ENCODE results near the gene CHID1.

The CHID1 gene

GRCh38 chr11:889687-890475 is 20.7 kb downstream of the CHID1 start:
- no peaks in the 10 kb centered on the region for H3K27me3 Mint-ChIP-seq (ENCODE audit: low read depth)
- H3K4me3 Mint-ChIP-seq: no peak overlapping the region
- H3K27ac Mint-ChIP-seq: no peak overlapping the region
- H3K9me3 Mint-ChIP-seq: no peaks in the 10 kb centered on the region
- H3K4me1 Mint-ChIP-seq (ENCODE audit: low read depth): no peaks in the 10 kb centered on the region
- peaks cover 3% of the 10 kb centered on the region for H3K36me3 Mint-ChIP-seq (ENCODE audit: low read depth)

DNA sequence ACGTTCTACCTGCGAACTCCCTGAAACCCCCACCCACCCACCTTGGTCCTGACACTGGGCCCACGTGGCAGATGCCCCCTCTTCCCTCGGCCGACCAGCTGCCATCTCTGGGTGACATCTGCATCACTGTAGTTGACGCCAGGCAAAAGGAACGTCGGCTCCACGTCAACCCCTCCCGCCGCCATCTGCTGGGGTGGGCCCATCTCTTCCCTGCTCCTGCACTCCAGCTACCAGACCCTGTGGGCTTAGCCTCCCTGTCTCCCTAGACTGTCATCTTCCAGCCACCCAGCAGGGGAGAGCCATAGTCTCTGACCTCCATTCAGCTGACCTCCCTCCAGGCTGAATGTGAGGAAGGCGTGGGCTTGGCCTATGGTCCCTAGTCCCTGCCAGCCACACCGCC is 21.4 kb downstream of the CHID1 start:
- H3K36me3 Mint-ChIP-seq (ENCODE audit: low read depth): peaks cover 3% of the 10 kb centered on the region
- H3K27me3 Mint-ChIP-seq (ENCODE audit: low read depth): no peaks in the 10 kb centered on the region
- no peak overlapping the region for H3K27ac Mint-ChIP-seq
- no peak overlapping the region for H3K4me3 Mint-ChIP-seq
- no peaks in the 10 kb centered on the region for H3K9me3 Mint-ChIP-seq
- no peaks in the 10 kb centered on the region for H3K4me1 Mint-ChIP-seq (ENCODE audit: low read depth)

DNA sequence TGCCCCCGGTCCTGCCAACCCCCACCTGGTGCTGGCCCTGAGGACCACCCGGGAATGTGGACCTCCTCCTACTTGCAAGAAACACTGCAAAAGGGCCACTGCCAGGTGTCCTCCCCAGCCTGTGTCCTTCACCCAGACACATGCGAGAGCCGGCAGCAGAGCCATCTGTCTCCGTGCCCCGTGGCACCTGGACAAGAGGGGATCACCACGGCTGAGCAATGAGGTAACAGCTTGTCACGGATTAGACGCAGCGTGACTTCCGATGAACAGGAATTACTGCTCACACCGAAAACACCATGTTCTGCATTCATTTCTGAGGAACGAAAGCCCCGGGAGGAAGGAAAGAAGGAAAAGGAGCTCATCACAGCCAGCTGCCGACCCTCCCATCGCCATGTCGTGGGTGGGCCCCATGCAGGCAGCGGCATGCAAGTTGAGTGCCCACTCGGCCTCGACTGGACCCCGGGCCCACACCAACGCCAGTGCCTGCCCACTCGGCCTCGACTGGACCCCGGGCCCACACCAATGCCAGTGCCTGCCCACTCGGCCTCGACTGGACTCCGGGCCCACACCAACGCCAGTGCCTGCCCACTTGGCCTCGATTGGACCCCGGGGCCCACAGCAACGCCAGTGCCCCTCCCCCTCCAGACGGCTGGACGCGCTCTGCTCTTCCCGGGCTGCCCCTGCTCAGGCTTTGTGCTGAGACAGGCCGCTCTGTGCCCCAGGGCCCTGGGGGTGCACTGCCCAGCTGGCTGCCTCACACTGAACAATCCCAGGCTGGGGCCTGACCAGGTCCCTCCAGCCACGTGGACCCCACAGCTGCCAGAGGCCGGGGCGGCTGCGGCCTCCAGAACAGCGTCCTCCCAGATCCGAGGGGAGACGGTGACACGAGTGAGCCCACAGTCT is 22.0 kb downstream of the CHID1 start:
- Mint-ChIP-seq H3K27ac (no peak overlapping the region), H3K36me3 (ENCODE audit: low read depth) (peaks cover 3% of the 10 kb centered on the region), H3K4me3 (no peak overlapping the region), H3K9me3 (no peaks in the 10 kb centered on the region), H3K4me1 (ENCODE audit: low read depth) (no peaks in the 10 kb centered on the region), H3K27me3 (ENCODE audit: low read depth) (no peaks in the 10 kb centered on the region)

- Mint-ChIP-seq H3K36me3 (ENCODE audit: low read depth) (peaks cover 3% of the 10 kb centered on the region), H3K27me3 (ENCODE audit: low read depth) (no peaks in the 10 kb centered on the region), H3K4me3 (no peak overlapping the region), H3K4me1 (ENCODE audit: low read depth) (peaks cover under 1% of the 10 kb centered on the region), H3K27ac (no peak overlapping the region), H3K9me3 (no peaks in the 10 kb centered on the region)
These were observed 23.0 kb downstream of the CHID1 start for GRCh38 chr11:887589-887988.

DNA sequence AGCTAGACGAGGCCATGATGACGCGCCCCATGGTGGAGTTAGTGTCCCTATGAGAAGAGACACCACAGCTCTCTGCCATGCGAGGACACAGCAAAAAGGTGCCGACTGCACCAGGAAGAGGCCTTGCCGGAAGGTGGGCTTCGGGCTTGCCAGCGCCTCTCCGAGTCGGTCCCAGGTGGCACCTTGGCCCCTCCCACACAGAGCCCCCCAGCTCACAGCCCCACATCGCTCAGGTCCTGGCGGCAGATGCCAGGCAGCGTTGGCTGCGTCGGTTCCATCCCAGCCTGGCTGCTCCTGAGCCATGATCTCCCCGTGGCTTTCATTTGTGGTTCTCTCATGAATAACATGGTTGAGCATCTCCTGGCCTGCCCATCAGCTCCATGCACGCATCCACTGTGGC is 24.0 kb downstream of the CHID1 start:
- no peaks in the 10 kb centered on the region for H3K9me3 Mint-ChIP-seq
- H3K36me3 Mint-ChIP-seq (ENCODE audit: low read depth): peaks cover 3% of the 10 kb centered on the region
- no peak overlapping the region for H3K27ac Mint-ChIP-seq
- peaks cover 4% of the 10 kb centered on the region for H3K4me1 Mint-ChIP-seq (ENCODE audit: low read depth)
- H3K27me3 Mint-ChIP-seq (ENCODE audit: low read depth): no peaks in the 10 kb centered on the region
- H3K4me3 Mint-ChIP-seq: no peak overlapping the region

- Mint-ChIP-seq H3K4me1 (ENCODE audit: low read depth) (peaks cover 4% of the 10 kb centered on the region), H3K27ac (no peak overlapping the region)
These were observed 26.0 kb downstream of the CHID1 start for GRCh38 chr11:884578-885070.

DNA sequence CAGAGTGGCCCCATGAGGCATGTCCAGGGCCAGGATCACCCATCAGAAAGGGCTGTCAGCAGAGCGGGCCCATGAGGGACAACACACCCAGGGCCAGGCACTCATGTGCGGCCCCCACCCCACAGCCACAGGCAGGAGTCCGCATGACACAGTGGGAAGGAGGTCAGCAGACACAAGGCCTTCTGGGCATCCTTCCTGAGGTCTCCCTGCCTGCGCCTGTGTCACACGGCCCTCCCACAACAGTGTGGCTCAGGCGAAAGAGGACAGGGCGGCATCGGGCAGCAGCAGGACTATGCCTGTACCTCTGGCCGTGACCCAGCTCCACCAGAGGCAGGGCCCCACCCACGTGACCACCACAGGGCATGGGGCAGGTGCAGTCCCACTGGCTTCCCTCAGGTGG is 27.1 kb downstream of the CHID1 start:
- H3K27ac Mint-ChIP-seq: no peak overlapping the region
- H3K4me3 Mint-ChIP-seq: no peak overlapping the region
- no peaks in the 10 kb centered on the region for H3K27me3 Mint-ChIP-seq (ENCODE audit: low read depth)
- peaks cover 4% of the 10 kb centered on the region for H3K4me1 Mint-ChIP-seq (ENCODE audit: low read depth)
- H3K36me3 Mint-ChIP-seq (ENCODE audit: low read depth): peaks cover 5% of the 10 kb centered on the region
- H3K9me3 Mint-ChIP-seq: no peaks in the 10 kb centered on the region

More at GRCh38 chr11:884578-885070, 26.0 kb downstream of the CHID1 start:
- H3K9me3 Mint-ChIP-seq: no peaks in the 10 kb centered on the region
- H3K36me3 Mint-ChIP-seq (ENCODE audit: low read depth): peaks cover 3% of the 10 kb centered on the region
- H3K27me3 Mint-ChIP-seq (ENCODE audit: low read depth): no peaks in the 10 kb centered on the region
- no peak overlapping the region for H3K4me3 Mint-ChIP-seq

DNA sequence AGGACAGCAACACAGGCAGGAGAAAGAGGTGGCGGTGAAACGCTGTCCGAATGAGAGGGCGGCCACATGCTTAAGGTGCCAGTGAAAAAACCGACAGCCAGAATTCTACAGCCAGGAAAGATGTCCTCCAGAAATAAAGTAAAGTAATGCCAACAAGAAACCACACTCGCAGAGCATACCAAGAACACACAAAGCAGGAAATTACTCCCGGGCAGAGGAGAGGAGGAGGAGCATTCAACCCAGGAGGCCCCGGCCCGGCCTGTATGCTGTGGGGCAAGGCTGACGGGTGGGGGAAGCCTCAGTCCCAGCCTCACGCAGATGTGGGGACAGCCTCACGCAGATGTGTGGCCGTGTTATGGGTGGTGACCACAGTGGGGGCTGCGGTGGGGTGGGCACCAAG is 28.0 kb downstream of the CHID1 start:
- no peaks in the 10 kb centered on the region for H3K27me3 Mint-ChIP-seq (ENCODE audit: low read depth)
- no peak overlapping the region for H3K4me3 Mint-ChIP-seq
- peaks cover 5% of the 10 kb centered on the region for H3K36me3 Mint-ChIP-seq (ENCODE audit: low read depth)
- peaks cover 4% of the 10 kb centered on the region for H3K4me1 Mint-ChIP-seq (ENCODE audit: low read depth)
- no peak overlapping the region for H3K27ac Mint-ChIP-seq
- H3K9me3 Mint-ChIP-seq: no peaks in the 10 kb centered on the region

DNA sequence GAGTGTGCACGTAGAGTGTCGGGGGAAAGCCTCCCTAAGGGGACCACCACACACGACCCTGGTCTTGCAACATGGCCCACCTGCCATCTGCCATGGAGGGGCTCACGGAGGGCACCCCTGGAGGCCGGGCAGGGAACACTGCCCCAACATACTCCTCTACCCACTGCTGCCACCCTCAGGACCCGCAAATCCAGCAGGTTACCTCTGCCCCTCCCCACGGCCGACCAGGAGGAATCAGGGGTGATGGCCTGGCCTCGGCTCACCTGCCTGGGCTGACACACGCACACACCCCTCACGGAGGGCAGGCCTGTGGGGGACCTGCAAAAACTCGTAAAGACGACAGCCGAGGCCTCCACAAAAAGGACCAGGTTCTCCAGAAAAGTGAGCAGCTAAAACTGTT is 30.2 kb downstream of the CHID1 start:
- no peaks in the 10 kb centered on the region for H3K9me3 Mint-ChIP-seq

DNA sequence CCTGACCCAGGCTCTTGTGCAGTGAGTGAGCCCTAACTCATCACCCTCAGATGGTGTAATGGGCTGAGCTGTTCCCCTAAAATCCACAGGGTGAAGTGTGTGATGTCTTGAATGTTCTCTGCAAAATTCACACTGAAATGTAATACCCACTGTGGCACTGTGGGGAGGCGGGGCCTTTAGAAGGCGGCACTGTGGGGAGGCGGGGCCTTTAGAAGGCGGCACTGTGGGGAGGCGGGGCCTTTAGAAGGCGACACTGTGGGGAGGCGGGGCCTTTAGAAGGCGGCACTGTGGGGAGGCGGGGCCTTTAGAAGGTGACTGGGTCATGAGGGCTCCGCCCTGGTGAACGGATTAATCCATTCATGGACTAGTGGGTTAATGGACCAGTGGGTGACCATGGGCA is 33.0 kb downstream of the CHID1 start:
- H3K27me3 Mint-ChIP-seq (ENCODE audit: low read depth): no peaks in the 10 kb centered on the region
- H3K9me3 Mint-ChIP-seq: no peaks in the 10 kb centered on the region
- H3K36me3 Mint-ChIP-seq (ENCODE audit: low read depth): peaks cover 3% of the 10 kb centered on the region
- no peak overlapping the region for H3K27ac Mint-ChIP-seq
- H3K4me3 Mint-ChIP-seq: no peak overlapping the region
- H3K4me1 Mint-ChIP-seq (ENCODE audit: low read depth): peaks cover 3% of the 10 kb centered on the region

More for the DNA sequence above, 30.2 kb downstream of the CHID1 start:
- Mint-ChIP-seq H3K27ac (no peak overlapping the region), H3K4me1 (ENCODE audit: low read depth) (peaks cover 4% of the 10 kb centered on the region), H3K4me3 (no peak overlapping the region), H3K36me3 (ENCODE audit: low read depth) (peaks cover 3% of the 10 kb centered on the region), H3K27me3 (ENCODE audit: low read depth) (no peaks in the 10 kb centered on the region)

DNA sequence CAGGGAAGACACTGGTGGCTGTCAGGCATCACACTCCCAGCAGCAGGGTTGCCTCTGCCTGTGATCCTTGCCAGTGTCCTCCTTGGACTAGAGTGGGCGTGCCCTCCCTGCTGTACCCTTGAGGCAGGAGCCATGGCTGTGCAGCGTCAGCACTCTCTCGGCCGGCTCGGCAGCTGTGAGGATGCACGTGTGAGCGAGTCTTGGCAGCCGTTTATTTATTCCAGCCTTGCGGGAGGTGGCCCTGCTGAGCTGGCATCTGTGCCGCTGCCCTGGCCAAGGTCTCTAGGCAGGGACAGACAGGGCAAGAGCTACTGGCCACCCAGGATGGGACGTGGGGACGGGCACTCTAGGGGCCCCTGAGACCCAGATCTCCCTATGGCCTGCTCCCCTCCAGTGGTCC is 34.1 kb downstream of the CHID1 start:
- no peaks in the 10 kb centered on the region for H3K27me3 Mint-ChIP-seq (ENCODE audit: low read depth)
- peaks cover 3% of the 10 kb centered on the region for H3K36me3 Mint-ChIP-seq (ENCODE audit: low read depth)
- no peaks in the 10 kb centered on the region for H3K4me1 Mint-ChIP-seq (ENCODE audit: low read depth)
- H3K27ac Mint-ChIP-seq: no peak overlapping the region
- H3K4me3 Mint-ChIP-seq: no peak overlapping the region
- no peaks in the 10 kb centered on the region for H3K9me3 Mint-ChIP-seq

DNA sequence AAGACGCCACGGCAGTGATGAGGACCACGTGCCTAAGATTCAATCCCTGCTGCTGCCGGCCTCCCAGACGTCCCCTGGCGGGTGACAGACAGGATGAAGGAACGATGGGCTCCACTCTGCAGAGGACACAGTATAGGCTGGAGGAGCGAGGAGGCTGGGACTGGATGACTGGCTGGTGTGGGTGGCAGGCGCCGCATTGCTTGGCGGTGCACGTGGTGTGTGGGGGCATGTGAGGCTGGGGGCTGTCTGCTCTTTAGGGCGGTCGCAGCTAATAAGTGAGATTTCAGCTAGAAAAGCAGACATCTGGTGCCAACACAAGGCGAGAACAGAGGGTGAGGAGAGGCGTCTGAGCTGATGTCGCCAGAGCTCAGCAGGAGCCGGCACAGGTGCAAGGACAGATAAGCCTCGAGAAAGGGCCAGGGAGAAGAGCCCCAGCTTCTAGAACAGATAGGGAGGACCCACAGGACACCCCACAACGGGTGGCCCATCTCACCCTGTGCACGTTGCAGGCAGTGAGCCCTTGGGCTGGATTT is 34.8 kb downstream of the CHID1 start:
- H3K9me3 Mint-ChIP-seq: no peaks in the 10 kb centered on the region
- H3K4me3 Mint-ChIP-seq: no peak overlapping the region
- H3K36me3 Mint-ChIP-seq (ENCODE audit: low read depth): peaks cover 3% of the 10 kb centered on the region
- H3K27me3 Mint-ChIP-seq (ENCODE audit: low read depth): no peaks in the 10 kb centered on the region
- no peaks in the 10 kb centered on the region for H3K4me1 Mint-ChIP-seq (ENCODE audit: low read depth)
- H3K27ac Mint-ChIP-seq: no peak overlapping the region

DNA sequence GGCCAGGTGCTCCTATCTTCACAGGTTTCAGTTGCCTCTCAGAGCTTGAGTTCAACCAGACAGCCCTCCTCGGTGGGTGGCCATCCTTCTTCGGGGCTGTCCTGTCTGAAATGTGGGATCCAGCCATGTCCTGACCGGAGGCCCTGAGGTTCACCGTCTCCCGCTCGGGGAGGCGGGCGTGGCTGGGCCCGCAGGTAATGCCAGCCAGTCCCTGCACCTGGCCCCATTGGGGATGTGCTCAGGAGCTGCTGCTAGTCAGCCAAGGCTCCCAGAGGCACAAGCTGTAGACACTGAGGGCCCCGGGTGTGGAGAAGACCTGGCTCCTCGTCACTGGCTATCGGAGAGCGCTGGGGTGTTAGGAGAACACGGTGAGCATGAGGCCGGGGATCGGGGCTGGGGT is 35.4 kb downstream of the CHID1 start:
- no peaks in the 10 kb centered on the region for H3K4me1 Mint-ChIP-seq (ENCODE audit: low read depth)
- H3K27ac Mint-ChIP-seq: no peak overlapping the region
- H3K4me3 Mint-ChIP-seq: no peak overlapping the region
- peaks cover 3% of the 10 kb centered on the region for H3K36me3 Mint-ChIP-seq (ENCODE audit: low read depth)
- no peaks in the 10 kb centered on the region for H3K9me3 Mint-ChIP-seq
- no peaks in the 10 kb centered on the region for H3K27me3 Mint-ChIP-seq (ENCODE audit: low read depth)

- Mint-ChIP-seq H3K9me3 (no peaks in the 10 kb centered on the region), H3K4me1 (ENCODE audit: low read depth) (no peaks in the 10 kb centered on the region), H3K27ac (no peak overlapping the region), H3K27me3 (ENCODE audit: low read depth) (no peaks in the 10 kb centered on the region), H3K4me3 (no peak overlapping the region), H3K36me3 (ENCODE audit: low read depth) (no peaks in the 10 kb centered on the region)
These were observed 36.9 kb downstream of the CHID1 start for GRCh38 chr11:873706-874105.

GRCh38 chr11:872799-873198 is 37.8 kb downstream of the CHID1 start:
- Mint-ChIP-seq H3K27me3 (ENCODE audit: low read depth) (no peaks in the 10 kb centered on the region), H3K36me3 (ENCODE audit: low read depth) (no peaks in the 10 kb centered on the region), H3K4me3 (no peak overlapping the region), H3K4me1 (ENCODE audit: low read depth) (no peaks in the 10 kb centered on the region), H3K27ac (no peak overlapping the region), H3K9me3 (no peaks in the 10 kb centered on the region)
